SH-SY5Y (cell line): ENCODE measurements around the gene GSG1L.

ENCODE experiments used
- GATA2 ChIP-seq: IDR thresholded peaks from 2 replicates; pipeline ENCODE4 v1.6.1; 2011; ENCODE audit warnings: mild to moderate bottlenecking, low read depth, low read length
- GATA3 ChIP-seq: IDR thresholded peaks from 2 replicates; pipeline ENCODE4 v1.6.1; 2011; ENCODE audit warnings: low read depth, mild to moderate bottlenecking, low read length, moderate library complexity

The GSG1L gene

DNA sequence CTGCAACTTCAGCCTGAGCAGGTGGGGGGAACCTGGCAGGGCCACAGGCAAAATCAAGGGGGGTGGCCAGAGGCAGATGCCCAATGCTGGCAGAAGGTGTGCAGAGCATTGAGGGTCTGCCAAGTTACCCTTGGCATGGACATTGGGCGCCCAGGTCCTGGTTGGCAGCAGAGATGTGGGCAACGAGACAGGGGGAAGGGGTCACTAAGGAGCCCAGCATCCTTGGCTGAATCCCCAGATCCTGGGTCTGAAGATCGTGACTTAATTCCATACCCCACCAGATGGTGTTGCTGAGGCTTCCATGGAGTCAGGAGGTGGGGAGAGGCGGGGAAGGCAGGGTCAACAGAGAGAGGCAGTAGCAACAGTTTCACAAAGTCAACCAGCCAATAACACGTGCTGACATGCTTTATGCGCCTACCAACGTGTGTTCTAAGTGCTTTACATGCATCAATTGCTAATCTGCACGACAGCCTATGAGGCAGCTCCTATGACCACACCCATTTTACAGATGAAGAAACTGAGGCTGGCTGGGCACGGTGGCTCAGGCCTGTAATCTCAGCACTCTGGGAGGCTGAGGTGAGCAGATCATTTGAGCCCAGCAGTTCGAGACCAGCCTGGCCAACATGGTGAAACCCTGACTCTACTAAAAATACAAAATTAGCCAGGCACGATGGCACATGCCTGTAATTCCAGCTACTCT, 83.3 kb downstream of the GSG1L start:
- no peak for TF ChIP-seq GATA3
- TF ChIP-seq GATA2 = no peak

DNA sequence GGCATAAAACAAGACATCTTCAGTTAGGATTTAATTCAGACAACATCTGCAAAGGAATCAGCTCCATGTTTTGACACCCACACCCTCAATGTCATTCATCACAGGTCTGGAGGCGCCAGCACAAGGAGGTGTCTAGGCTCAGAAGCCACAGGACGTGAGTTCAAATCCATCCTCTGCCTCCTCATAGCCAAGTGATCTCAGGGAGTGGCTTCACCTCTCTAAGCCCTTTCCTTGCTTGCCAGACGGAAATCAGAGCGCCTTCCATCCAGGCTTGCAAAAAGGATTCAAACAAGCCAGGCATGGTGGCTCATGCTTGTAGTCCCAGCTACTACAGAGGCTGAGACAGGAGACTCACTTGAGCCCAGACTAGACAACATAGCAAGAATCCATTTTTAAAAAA, 84.6 kb downstream of the GSG1L start:
- no peak for TF ChIP-seq GATA3

DNA sequence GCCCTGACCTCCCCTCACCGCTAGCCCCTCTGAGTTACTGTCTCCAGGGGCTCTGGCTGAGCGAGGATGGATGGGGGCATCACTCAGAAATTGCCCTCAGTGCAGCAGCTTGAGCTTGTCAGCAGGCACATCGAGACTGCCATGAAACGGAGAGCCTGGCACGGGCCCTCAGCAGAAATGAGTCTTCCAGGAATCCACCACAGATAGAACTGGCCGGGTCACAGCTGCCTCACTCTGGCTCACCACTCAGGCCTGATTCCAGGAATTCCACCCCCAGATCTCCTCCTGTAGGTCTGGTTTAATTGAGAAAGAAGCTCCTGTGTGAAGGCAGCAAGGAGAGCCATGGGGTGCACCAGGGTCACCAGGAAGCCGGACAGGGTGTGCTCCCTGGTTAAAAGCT, 85.5 kb downstream of the GSG1L start:
- no peak for TF ChIP-seq GATA2
- TF ChIP-seq GATA3 = no peak

DNA sequence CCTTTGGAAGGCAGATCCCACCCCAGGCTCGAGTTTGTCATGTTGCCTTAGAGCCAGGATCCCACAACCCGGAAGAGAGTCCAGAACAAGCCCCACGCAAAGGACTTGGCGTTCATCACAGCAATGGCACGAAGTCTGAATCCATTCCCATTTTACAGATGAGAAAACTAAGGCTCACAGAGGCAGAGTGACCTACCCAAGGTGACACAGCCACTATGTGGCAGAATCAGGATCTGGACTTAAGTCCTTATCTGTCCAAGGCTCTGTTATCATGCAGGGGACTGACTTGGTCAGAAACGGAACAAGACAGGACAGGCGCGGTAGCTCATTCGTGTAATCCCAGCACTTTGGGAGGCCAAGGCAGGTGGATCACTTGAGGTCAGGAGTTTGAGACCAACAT, 86.5 kb downstream of the GSG1L start:
- TF ChIP-seq GATA3 (no peak), GATA2 (no peak)

DNA sequence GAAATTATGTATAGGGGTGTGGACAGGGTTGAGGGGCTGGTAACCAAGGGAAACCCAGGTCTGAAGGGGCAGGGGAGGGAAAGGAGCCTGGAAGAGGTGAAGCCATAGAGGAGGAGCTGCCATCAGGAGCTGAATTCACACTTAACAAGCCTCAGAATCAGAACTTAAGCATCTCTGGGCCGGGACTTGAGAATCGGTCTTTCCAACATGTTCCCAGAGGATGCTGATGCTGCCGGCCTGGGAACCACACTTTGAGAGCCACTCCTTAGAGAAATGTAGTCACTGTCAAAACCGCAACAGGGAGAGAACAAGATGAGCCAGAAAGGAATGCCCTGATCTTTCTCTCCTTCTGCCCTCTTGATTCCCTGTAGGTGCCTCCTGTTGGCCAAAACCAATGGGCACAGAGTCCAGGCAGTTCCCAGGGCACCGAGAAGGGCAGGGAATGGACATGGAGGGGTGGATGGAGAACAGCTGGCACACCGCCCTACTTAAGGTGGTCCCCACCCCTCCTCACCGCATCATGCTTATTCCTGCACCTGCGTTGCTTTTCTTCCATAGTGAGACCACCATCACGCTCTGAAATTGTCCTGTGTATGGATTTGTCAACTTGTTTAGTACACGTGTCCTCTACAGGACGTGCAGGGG, 88.5 kb downstream of the GSG1L start:
- no peak for TF ChIP-seq GATA2
- TF ChIP-seq GATA3 = no peak

DNA sequence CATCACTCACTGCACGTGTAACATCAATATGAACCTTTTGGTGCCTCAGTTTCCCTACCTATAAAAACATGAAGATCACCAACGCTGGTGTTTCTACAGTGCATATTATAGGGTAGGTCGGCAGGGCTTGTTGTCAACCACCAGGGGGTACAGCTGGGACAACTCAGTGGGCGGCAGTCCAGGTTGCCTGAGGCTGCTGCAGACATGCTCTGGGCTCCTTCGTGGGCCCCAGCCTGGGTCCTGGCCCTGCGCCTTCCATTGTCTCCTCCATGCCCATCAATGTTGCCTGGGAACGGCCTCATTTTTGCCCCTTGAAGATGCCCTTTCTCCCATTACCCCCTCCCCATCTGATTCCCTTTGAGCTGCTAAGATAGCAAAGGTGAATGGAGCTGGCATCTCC, 89.8 kb downstream of the GSG1L start:
- TF ChIP-seq GATA2 (no peak), GATA3 (no peak)

DNA sequence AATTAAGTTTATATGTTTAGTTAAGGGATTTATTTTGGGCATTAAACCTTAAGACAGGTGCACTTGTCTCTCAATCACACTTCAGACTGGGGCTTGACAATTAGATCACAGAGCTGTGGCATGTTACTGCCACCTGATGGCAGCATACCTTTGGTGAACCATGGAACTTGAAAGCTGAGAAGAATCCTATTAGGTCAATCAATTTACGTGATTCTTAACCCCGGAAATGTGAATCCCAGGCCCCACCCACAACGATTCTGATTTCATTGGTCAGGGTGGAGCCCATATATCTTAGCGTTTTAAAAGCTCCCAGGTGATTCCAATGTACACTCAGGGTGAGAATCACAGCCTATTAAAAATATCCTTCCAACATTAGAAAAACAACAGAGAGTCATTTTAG, 91.0 kb downstream of the GSG1L start:
- no peak for TF ChIP-seq GATA2
- TF ChIP-seq GATA3 = no peak

DNA sequence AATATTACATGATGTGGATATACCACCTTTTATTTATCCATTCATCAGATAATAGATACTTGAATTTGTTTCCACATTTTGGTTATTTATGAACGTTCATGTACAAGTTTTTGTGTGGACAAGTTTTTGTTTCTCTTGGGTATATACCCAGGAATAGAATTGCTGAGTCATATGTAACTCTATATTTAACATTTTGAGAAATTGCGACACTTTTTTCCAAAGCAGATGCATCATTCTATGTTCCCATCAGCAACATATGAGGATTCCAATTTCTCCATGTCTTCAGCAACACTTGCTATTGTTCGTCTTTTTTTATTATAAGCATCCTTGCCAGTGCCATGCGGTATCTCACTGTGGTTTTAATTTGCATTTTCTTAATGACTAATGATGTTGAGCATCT, 93.9 kb downstream of the GSG1L start:
- TF ChIP-seq GATA2 = no peak
- no peak for TF ChIP-seq GATA3

DNA sequence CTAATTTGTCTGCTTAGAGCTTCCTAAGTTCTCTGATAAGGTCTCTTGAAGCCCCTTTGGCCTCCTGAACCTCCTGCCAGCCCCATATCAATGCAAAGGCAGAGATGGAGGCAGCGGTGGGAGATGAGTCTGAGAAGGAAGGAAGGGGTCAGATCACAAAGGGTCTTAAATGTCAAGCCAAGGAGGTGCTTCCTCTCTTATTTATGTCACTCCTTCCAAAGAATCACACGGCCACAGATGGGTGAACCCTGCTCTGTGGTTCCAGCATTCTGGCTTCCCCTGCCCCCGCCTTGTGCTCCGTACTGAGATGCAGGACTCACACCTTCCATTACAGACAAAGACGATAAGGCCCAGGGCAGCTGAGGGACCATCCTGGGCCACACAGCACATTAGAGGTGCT, 96.3 kb downstream of the GSG1L start:
- TF ChIP-seq GATA3 (no peak), GATA2 (no peak)

DNA sequence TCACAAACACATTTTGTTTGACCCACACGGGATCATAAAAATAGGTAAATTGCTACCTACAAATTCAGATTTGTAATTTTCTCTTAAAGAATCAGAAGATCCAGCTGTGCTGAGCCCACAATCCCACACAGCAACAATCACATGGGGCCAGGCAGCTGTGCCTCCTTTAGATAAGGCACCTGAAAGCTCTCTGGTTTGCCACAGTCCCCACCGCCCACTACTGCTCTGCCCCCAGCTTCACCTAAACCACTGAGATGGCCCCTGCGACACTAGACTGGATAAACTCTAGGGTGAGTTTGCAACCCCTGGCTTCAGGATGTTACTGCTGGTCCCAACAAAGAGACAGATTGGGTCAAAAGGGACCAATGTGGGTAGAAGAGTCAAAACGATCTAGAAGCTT, 96.8 kb downstream of the GSG1L start:
- no peak for TF ChIP-seq GATA3
- no peak for TF ChIP-seq GATA2

DNA sequence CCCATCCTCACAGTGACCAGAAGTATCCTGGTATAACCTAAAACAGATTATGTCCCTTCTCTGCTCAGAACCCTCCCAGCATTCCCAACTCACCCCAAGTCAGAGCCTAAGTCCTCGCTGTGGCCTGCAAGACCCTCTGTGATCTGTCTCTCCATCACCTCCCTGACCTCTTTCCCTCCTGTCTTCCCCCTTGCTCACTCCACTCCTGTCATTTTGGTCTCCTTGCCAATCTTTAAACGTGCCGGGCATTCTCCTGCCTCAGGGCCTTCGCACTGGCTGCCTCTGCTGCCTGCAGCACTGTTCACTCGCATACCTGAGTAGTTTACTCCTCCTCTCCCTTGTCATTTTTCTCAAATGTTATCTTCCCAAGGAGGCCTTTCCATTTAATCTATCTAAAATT, 97.7 kb downstream of the GSG1L start:
- no peak for TF ChIP-seq GATA2
- TF ChIP-seq GATA3 = no peak

DNA sequence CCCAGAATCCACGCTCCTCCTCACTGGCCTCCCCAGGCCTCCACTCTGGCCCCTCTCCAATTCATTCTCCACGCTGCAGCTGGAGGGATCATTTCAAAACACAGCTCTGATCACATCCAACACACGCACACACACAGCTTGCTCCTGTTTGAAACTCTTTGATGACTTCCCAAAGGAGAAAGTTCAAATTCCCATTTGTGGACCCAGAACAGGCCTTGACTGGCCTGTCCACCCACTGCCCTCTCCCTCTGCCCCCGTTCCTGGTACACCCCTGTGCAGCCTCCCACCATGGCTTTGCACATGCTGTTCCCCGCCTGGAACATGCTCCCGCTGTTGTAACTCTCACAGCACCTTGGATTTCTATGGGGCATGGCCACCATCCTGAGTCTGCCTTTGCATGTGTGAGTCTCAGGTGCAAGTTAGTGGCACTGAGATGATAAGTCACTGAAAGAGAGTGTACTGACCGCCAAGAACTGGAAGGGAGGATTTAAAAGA, 100.0 kb downstream of the GSG1L start:
- TF ChIP-seq GATA2 (no peak), GATA3 (no peak)

DNA sequence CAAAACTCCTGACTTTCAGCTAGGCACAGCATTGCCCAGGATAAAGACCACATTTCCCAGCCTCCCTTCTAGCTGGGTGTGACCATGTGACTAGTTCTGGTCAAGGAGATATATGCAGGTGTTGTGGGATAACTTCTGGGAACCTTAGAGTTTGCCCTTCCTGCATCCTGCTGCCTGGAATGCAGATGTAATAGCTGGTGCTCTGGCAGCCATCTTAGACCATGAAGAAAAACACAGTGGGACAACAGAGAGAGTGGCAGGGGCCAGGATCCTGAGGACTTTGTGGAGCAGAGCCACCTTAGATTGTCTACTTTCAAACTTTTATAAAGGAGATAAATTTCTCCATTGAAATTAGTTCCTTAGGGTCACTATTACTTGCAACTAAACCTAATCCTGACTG, 101.3 kb downstream of the GSG1L start:
- TF ChIP-seq GATA3 (no peak), GATA2 (no peak)

DNA sequence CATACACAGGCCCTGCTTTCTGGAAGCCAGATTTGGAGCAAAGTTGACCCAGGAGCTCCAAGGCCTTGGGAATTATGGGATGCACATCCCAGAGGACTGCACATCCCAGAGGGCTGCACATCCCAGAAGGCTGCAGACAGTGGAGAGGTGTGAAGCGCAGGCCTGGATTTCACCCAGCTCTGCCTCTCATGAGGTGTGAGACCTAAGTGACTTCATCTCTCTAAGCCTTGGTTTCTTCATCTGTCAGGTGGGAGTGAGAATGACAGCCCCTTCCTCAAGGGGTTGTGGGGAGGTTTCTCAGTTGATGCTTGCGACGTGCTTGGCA, 102.3 kb downstream of the GSG1L start:
- TF ChIP-seq GATA3 (no peak), GATA2 (no peak)

DNA sequence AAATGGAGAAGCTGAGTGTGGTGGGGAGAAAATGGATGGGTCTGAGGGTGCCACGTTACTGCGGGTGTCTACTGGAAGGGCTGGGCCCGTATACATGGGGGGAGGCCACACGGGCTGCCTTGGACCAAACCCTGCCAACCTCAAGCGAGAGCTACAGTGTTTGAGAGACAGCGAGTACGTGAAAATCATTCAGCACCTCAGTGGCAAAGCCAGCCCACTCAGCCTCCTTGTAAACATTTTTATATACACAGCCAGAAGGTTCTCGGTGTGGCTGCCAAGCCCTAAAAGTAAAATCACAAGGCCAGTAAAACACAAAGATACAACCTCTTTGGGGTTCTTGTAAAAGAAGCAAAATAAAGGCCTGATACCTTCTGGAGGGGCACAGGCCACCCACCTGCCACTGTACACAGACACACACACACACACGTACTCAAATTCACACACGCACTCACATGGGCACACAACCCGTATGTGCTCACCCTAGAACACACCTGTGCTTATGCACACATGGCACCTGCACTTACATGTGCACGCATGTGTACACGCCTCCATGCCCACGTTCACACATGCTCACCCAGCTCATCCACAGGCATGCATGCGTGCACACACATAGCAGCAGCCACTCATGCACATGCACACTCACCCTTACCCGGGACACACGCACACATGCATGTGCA, 102.8 kb downstream of the GSG1L start:
- TF ChIP-seq GATA3 (no peak), GATA2 (no peak)
